HFFc6 (cell line): ENCODE measurements around the gene C1orf21. TPM values are rescaled to one million over a fixed set of nuclear protein-coding genes. Genes with fewer than 3 reads are reported as not detected.

Source experiments
- DNase-seq: peaks from one replicate; pipeline ENCODE4 v3.0.0-alpha.2; 2018
- H3K27ac Mint-ChIP-seq: 2 replicates; pipeline ENCODE4 v1.8.0; 2020; ENCODE audit warnings: mild to moderate bottlenecking, mixed read lengths
- H3K27me3 Mint-ChIP-seq: 2 replicates; pipeline ENCODE4 v1.8.0; 2021; ENCODE audit warnings: mild to moderate bottlenecking, moderate library complexity, mixed read lengths; ENCODE audit not compliant: insufficient read depth
- H3K36me3 Mint-ChIP-seq: 2 replicates; pipeline ENCODE4 v1.8.0; 2021; ENCODE audit warnings: low read depth, mixed read lengths
- H3K4me1 Mint-ChIP-seq: 2 replicates; pipeline ENCODE4 v1.8.0; 2020; ENCODE audit warnings: low read depth, mixed read lengths
- H3K4me3 Mint-ChIP-seq: 2 replicates; pipeline ENCODE4 v1.8.0; 2020; ENCODE audit warnings: mild to moderate bottlenecking, moderate library complexity, mixed read lengths
- H3K9me3 Mint-ChIP-seq: 2 replicates; pipeline ENCODE4 v1.8.0; 2020; ENCODE audit warnings: mild to moderate bottlenecking, mixed read lengths
- total RNA-seq, 6 experiments: library from RNA; stranded (reverse); fragmentation: NEBNext Ultra II Directional; extraction: Animal tissue kit (Norgen Biotek cat#: 25700); gene quantifications; 2 replicates in 1 of 6; 3 replicates in 5 of 6; pipeline ENCODE4 v1.2.3, GENCODE V29; 2021
- TF ChIP-seq, protein P1 (sequence below): fragments of 200-600 bp; sonication (generic); IDR thresholded peaks from 2 replicates; pipeline ENCODE4 v1.5.0; 2021; ENCODE audit warnings: antibody characterized with exemption, mild to moderate bottlenecking

Gene C1orf21
- total RNA-seq, 6 experiments from 2014 or later: 4.0 to 10.2 (median 8.5) TPM

DNA sequence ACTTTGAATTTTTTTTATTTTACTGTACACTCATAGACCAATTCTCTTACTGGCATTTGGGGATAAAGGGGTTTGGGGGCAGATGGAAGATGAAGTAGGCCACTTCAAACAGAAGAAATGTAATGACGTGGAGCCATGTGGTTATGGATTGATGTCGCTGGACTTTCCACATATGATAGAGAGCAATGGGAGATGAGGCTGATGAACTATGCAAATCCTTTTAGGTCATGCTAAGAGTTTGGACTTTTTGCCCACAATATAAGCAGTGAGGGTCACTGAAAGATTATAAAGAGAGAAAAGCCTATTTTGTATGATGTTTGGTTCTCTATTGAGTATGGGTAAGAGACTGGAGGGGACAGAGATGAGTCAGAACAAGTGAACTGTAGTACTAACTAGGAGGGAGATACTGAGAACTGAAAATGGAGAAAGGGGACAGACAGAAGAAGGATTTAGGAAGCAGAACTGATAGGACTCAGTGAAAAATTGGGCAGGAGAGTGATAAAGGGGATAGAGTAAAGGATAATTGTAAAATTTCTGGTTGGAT is 9.2 kb downstream of the C1orf21 start:
- Mint-ChIP-seq H3K9me3 (no peaks in the 10 kb centered on the region), H3K27me3 (no peaks in the 10 kb centered on the region), H3K4me1 (peaks cover 22% of the 10 kb centered on the region), H3K36me3 (no peaks in the 10 kb centered on the region), H3K27ac (no peak overlapping the region), H3K4me3 (no peak overlapping the region)
- DNase-seq: no peak
- TF ChIP-seq, protein P1, sequence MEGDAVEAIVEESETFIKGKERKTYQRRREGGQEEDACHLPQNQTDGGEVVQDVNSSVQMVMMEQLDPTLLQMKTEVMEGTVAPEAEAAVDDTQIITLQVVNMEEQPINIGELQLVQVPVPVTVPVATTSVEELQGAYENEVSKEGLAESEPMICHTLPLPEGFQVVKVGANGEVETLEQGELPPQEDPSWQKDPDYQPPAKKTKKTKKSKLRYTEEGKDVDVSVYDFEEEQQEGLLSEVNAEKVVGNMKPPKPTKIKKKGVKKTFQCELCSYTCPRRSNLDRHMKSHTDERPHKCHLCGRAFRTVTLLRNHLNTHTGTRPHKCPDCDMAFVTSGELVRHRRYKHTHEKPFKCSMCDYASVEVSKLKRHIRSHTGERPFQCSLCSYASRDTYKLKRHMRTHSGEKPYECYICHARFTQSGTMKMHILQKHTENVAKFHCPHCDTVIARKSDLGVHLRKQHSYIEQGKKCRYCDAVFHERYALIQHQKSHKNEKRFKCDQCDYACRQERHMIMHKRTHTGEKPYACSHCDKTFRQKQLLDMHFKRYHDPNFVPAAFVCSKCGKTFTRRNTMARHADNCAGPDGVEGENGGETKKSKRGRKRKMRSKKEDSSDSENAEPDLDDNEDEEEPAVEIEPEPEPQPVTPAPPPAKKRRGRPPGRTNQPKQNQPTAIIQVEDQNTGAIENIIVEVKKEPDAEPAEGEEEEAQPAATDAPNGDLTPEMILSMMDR: no peak

- Mint-ChIP-seq H3K4me1 (peaks cover 2% of the 10 kb centered on the region), H3K9me3 (no peaks in the 10 kb centered on the region), H3K27me3 (no peaks in the 10 kb centered on the region), H3K27ac (no peak overlapping the region), H3K4me3 (no peak overlapping the region), H3K36me3 (no peaks in the 10 kb centered on the region)
- DNase-seq: no peak
- TF ChIP-seq, protein P1: no peak
Observed at GRCh38 chr1:184399192-184399847, 12.5 kb downstream of the C1orf21 start.

DNA sequence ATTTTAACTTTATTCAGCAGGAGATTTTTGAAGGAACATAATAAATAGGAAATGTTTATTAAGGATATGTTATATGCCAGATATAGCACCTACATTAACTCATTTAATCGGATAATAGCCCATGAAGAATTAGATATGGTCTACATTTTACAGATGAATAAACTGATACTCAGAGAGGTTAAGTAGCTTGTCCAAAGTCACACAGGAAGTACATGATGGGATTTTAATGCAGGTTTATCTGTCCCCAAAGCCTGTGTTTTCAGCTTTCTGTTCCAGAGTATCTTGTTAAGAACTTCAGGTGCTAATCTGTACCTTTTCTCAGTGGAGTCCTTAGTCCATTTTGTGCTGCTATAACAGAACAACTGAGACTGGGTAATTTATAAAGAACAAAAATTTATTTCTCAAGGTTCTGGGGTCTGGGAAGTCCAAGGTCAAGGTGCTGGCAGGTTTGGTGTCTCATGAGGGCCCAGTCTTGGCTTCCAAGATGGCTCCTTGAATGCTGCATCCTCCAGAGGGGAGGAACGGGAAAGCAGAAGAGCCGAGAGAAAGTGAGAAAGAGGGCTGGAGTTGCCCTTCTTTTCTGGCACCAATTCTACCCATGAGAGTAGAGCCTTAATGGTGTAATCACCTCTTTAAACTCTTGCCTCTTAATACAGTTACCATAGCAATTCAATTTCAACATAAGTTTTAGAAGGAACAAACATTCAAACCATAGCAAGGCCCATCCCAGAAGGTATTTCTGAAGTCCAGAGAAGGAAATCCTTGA is 17.3 kb downstream of the C1orf21 start:
- H3K4me1 Mint-ChIP-seq: peaks cover 26% of the 10 kb centered on the region
- H3K27me3 Mint-ChIP-seq: no peaks in the 10 kb centered on the region
- no peak overlapping the region for H3K27ac Mint-ChIP-seq
- DNase-seq: no peak
- no peak overlapping the region for H3K4me3 Mint-ChIP-seq
- H3K9me3 Mint-ChIP-seq: no peaks in the 10 kb centered on the region
- TF ChIP-seq, protein P1: no peak
- H3K36me3 Mint-ChIP-seq: no peaks in the 10 kb centered on the region

GRCh38 chr1:184404727-184405027 is 17.8 kb downstream of the C1orf21 start:
- TF ChIP-seq, protein P1: no peak
- Mint-ChIP-seq H3K27ac (no peak overlapping the region), H3K27me3 (no peaks in the 10 kb centered on the region), H3K36me3 (no peaks in the 10 kb centered on the region), H3K4me1 (peaks cover 31% of the 10 kb centered on the region), H3K9me3 (no peaks in the 10 kb centered on the region), H3K4me3 (no peak overlapping the region)
- no peak for DNase-seq

DNA sequence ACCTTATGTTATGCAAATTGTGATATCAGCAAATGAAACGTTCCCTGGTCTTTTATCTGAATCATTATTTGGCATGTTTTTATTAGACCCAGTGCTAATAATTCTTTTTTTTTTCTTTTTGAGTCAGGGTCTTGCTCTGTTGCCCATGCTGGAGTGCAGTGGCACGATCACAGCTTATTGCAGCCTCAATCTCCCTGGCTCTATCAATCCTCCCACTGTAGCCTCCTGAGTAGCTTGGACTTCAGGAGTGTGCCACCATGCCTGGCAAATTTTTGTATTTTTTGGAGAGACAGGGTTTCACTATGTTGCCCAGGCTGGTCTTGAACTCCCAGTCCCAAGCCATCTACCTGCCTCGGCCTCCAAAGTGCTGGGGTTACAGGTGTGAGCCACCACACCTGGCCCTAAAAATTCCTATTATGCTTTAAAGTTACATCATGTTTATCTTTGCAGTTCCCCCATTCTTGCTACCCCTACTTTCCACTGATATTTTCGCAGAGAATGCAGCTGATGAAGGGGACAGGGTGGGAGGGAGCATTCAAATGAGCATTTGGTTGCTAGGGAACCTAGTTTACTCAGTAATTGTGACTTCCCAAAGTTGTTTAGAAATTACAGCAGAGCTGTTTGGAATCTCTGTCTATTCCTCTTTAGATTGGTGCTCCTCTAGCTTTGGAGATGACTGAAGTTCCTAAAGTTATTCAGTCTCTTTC is 18.4 kb downstream of the C1orf21 start:
- Mint-ChIP-seq H3K36me3 (no peaks in the 10 kb centered on the region), H3K4me3 (no peak overlapping the region), H3K27me3 (no peaks in the 10 kb centered on the region), H3K27ac (no peak overlapping the region), H3K4me1 (peaks cover 31% of the 10 kb centered on the region), H3K9me3 (no peaks in the 10 kb centered on the region)
- TF ChIP-seq, protein P1: no peak
- DNase-seq: no peak
